G401 (cell line): ENCODE measurements around the gene COL23A1. TPM values are rescaled to one million over a fixed set of nuclear protein-coding genes. Genes with fewer than 3 reads are reported as not detected.
"Not testable (repeated sequence)": the region's sequence is repeated elsewhere in the genome, so short reads cannot be mapped to it uniquely, and the experiment has no call there.

Experiments
- DNase-seq: peaks from one replicate; pipeline ENCODE4 v3.0.0-alpha.2; 2015; ENCODE audit warnings: low spot score
- in situ Hi-C: cut with HindIII; loops from 2 replicates; pipeline ENCODE4 v1.10.0; 2016; ENCODE audit warnings: low sequenced_read_pairs, mixed read lengths
- total RNA-seq: library from RNA; depleted of rRNA; stranded (reverse); fragments of >200 nt; shearing (Covaris generic); gene quantifications from 2 replicates; pipeline ENCODE4 v1.2.3, GENCODE V29; 2014

Gene COL23A1
- total RNA-seq, 1 experiment from 2014 or later, result not detected

GRCh38 chr5:178238711-178239592 is 351.2 kb downstream of the COL23A1 start:
- no peak for DNase-seq
- in situ Hi-C loops, result no loop called here

- DNase-seq, result no peak
- in situ Hi-C loops, result no loop called here
Measured at GRCh38 chr5:178238313-178238635, 351.9 kb downstream of the COL23A1 start.

- DNase-seq, result no peak
- in situ Hi-C loops, result no loop called here
Measured at GRCh38 chr5:178237431-178238312, 352.5 kb downstream of the COL23A1 start.

- in situ Hi-C loops, result no loop called here
- DNase-seq, result no peak
Measured at GRCh38 chr5:178236679-178237078, 353.5 kb downstream of the COL23A1 start.

- DNase-seq, result no peak
- in situ Hi-C loops, result no loop called here
Measured at GRCh38 chr5:178236126-178236525, 354.1 kb downstream of the COL23A1 start.

GRCh38 chr5:178235588-178235974 is 354.6 kb downstream of the COL23A1 start:
- DNase-seq, result no peak
- in situ Hi-C loops, result no loop called here

GRCh38 chr5:178234750-178235587 is 355.2 kb downstream of the COL23A1 start:
- in situ Hi-C loops, result no loop called here
- DNase-seq, result peak; percentile 70

- DNase-seq, result no peak
- in situ Hi-C loops, result no loop called here
Measured at GRCh38 chr5:178234121-178234749, 356.0 kb downstream of the COL23A1 start.

- in situ Hi-C loops, result no loop called here
- no peak for DNase-seq
Measured at GRCh38 chr5:178232920-178233429, 357.2 kb downstream of the COL23A1 start.

GRCh38 chr5:178232124-178232919 is 357.9 kb downstream of the COL23A1 start, which contains the start of gene PHYKPL:
TSS of gene PHYKPL (minus strand) at chr5:178232802. CDS start at chr5:178232550, 252 bp downstream.
- in situ Hi-C loops, result no loop called here
- DNase-seq, result peak; percentile 69

GRCh38 chr5:178231539-178232123 is 358.6 kb downstream of the COL23A1 start:
- no peak for DNase-seq
- in situ Hi-C loops, result no loop called here

GRCh38 chr5:178230879-178231538 is 359.2 kb downstream of the COL23A1 start:
- in situ Hi-C loops, result no loop called here
- DNase-seq, result no peak

- DNase-seq, result no peak
- in situ Hi-C loops, result no loop called here
Measured at GRCh38 chr5:178229861-178230260, 360.3 kb downstream of the COL23A1 start.

- DNase-seq, in situ Hi-C loops: not testable (repeated sequence)
Measured at GRCh38 chr5:178229111-178229510, 361.1 kb downstream of the COL23A1 start.

- no peak for DNase-seq
Measured at GRCh38 chr5:178228609-178229008, 361.6 kb downstream of the COL23A1 start.

GRCh38 chr5:178227929-178228328 is 362.3 kb downstream of the COL23A1 start:
- no peak for DNase-seq
- in situ Hi-C loops, result no loop called here

More at GRCh38 chr5:178228609-178229008, 361.6 kb downstream of the COL23A1 start:
- in situ Hi-C loops, result no loop called here

GRCh38 chr5:178227138-178227659 is 363.0 kb downstream of the COL23A1 start:
- in situ Hi-C loops, result no loop called here

More at GRCh38 chr5:178227138-178227659, 363.0 kb downstream of the COL23A1 start:
- DNase-seq, result no peak
